Activated CD4-positive, alpha-beta T cell treated with anti-CD3 and anti-CD28 coated beads, Interleukin-2, amount 10 ng/mL, durations not matched to agents 24 days and 14 days (primary cell): ENCODE data around the gene PCBD1. TPM values are rescaled to one million over a fixed set of nuclear protein-coding genes. Genes with fewer than 3 reads are reported as not detected.

Source experiments
- DNase-seq: peaks from one replicate; pipeline ENCODE4 v3.0.0; 2022
- H3K27ac Mint-ChIP-seq: one replicate; pipeline ENCODE4 v1.8.0; 2022; ENCODE audit warnings: mild to moderate bottlenecking, mixed read lengths
- H3K27me3 Mint-ChIP-seq: one replicate; pipeline ENCODE4 v1.8.0; 2022; ENCODE audit warnings: mixed read lengths
- H3K36me3 Mint-ChIP-seq: one replicate; pipeline ENCODE4 v1.8.0; 2022; ENCODE audit warnings: low read depth, mild to moderate bottlenecking, mixed read lengths
- H3K4me1 Mint-ChIP-seq: one replicate; pipeline ENCODE4 v1.8.0; 2021; ENCODE audit warnings: mixed read lengths
- H3K4me3 Mint-ChIP-seq: one replicate; pipeline ENCODE4 v1.8.0; 2022; ENCODE audit warnings: mild to moderate bottlenecking, moderate library complexity, mixed read lengths
- H3K9me3 Mint-ChIP-seq: one replicate; pipeline ENCODE4 v1.8.0; 2021; ENCODE audit warnings: mixed read lengths
- intact Hi-C: fragments of 100-400 bp; cut with micrococcal nuclease; formaldehyde crosslinking; loops from one replicate; pipeline ENCODE4 v1.15.1; 2023
- total RNA-seq: library from RNA; stranded (reverse); gene quantifications from 2 replicates; pipeline ENCODE4 v1.2.3, GENCODE V29; 2022

Gene PCBD1
- total RNA-seq, 1 donor from 2014 or later = 67.7 TPM

DNA sequence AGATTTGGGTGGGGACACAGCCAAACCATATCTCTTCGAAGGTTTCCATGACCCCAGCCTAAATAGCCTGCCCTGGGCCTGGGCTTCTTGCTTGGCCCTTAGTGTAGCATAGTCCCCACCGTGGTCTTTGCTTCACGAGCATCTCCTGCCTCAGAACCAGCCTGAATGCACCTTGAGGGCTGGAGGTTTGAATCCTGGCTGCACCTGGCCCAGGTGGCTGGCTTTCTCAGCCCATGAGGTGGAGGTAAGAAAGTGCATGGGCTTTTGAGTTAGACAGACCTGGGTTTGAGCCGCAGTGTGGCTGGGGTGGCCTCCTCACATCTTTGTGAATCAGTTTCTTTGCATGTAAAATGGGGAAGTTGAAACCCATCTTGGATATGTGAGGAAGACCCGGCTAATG, 24.2 kb upstream of the PCBD1 start:
- H3K27me3 Mint-ChIP-seq = no peaks in the 10 kb centered on the region
- no peaks in the 10 kb centered on the region for H3K4me1 Mint-ChIP-seq
- H3K4me3 Mint-ChIP-seq = no peak overlapping the region
- no peak overlapping the region for H3K27ac Mint-ChIP-seq
- intact Hi-C loops = no loop called here
- DNase-seq = no peak
- no peaks in the 10 kb centered on the region for H3K9me3 Mint-ChIP-seq
- no peaks in the 10 kb centered on the region for H3K36me3 Mint-ChIP-seq

DNA sequence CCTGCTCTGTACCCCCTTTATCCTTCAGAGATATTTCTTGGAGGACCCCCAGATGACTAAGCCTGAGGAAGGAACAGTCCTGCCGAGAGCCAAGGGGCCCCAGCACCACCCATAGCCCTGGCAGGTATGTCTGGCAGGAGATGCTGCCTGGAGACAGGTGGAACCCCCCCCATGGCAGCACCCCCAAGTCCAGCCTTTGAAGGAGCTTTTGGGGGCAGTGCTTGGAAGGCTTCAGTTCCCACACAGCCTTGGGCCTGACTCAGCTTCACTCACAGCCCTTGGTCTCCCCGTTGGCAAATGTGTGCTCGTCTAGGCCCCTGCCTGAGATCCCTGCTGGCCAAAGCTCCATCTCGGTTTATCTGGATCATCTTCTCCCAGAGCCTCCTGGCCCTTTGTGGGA, 23.0 kb upstream of the PCBD1 start:
- no peak overlapping the region for H3K4me3 Mint-ChIP-seq
- H3K27me3 Mint-ChIP-seq = no peaks in the 10 kb centered on the region
- H3K4me1 Mint-ChIP-seq = no peaks in the 10 kb centered on the region

DNA sequence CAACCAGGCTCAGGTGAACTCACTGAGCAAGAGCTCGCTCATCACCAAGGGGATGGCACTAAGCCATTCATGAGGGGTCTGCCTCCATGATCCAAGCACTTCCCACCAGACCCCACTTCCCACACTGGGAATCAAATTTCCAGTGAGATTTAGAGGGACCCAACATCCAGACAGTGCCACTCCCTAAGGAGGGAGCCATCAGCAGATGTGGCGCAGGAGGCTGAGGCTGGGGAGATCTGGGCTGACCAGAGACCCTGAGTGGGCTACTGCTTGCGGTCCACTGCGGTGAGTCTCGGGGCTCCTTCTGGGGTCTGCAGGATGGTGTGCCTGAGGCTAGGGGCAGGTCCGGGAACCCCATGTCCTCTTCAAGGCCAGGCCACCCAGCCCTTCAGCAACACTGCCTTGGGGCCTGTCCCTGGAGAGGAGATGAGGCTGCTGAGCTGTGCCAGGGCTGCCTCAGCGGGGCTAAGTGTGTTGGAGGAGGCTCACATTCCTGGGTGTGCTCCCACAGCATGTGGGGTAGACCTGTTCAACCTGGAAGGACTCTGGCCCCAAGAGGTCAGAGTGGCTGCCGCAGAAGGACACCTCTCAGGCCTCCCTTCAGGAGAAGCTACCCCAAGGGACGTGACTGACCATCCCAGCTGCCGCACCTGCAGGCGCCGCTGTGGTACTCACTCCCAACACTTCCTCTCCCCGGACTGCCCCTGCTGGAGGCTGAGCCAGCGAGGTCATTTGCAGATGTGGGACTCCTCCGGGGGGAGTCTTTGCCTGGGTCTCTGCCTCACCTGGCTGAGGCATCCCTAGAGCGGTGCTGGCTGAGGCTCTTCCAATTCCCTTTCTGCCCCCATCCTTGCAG, 22.3 kb upstream of the PCBD1 start:
- H3K27ac Mint-ChIP-seq = no peak overlapping the region
- no peaks in the 10 kb centered on the region for H3K9me3 Mint-ChIP-seq
- H3K4me1 Mint-ChIP-seq = no peaks in the 10 kb centered on the region
- H3K36me3 Mint-ChIP-seq = no peaks in the 10 kb centered on the region
- H3K4me3 Mint-ChIP-seq = no peak overlapping the region
- DNase-seq = no peak
- no peaks in the 10 kb centered on the region for H3K27me3 Mint-ChIP-seq
- intact Hi-C loops = no loop called here

More for the DNA sequence above, 23.0 kb upstream of the PCBD1 start:
- H3K36me3 Mint-ChIP-seq = no peaks in the 10 kb centered on the region
- no peak overlapping the region for H3K27ac Mint-ChIP-seq
- no peak for DNase-seq
- intact Hi-C loops = no loop called here
- no peaks in the 10 kb centered on the region for H3K9me3 Mint-ChIP-seq

DNA sequence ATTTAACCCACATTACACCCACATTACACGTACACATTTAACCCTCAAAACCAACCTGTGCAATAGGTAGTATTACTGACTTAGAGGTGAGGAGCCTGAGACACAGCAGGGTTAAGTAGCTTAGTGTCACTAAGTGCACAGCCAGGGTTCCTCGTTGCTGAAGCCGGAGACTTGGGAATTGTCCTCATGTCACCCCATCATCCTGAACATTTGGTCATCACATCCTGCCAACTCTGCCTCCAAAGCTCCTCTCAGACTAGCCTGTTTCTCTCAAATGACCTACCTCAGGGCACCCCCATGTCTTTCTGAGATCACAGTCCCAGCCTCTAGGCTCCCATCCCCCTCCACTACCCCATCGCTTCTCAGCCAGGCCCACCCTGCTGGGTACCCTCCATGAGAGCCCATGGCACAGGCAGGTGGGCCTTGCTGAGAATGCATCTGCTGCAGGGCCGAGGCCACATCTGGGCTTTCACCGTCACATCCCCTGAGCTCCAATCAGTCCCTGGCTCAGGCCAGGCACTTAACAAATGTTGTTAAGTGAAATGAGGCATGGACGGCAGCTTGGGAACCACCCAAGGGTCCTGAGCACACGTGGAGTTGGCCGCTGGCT, 21.1 kb upstream of the PCBD1 start:
- intact Hi-C loops = no loop called here
- no peaks in the 10 kb centered on the region for H3K4me1 Mint-ChIP-seq
- H3K36me3 Mint-ChIP-seq = no peaks in the 10 kb centered on the region
- no peaks in the 10 kb centered on the region for H3K27me3 Mint-ChIP-seq
- H3K9me3 Mint-ChIP-seq = no peaks in the 10 kb centered on the region
- H3K4me3 Mint-ChIP-seq = no peak overlapping the region
- H3K27ac Mint-ChIP-seq = no peak overlapping the region
- no peak for DNase-seq

DNA sequence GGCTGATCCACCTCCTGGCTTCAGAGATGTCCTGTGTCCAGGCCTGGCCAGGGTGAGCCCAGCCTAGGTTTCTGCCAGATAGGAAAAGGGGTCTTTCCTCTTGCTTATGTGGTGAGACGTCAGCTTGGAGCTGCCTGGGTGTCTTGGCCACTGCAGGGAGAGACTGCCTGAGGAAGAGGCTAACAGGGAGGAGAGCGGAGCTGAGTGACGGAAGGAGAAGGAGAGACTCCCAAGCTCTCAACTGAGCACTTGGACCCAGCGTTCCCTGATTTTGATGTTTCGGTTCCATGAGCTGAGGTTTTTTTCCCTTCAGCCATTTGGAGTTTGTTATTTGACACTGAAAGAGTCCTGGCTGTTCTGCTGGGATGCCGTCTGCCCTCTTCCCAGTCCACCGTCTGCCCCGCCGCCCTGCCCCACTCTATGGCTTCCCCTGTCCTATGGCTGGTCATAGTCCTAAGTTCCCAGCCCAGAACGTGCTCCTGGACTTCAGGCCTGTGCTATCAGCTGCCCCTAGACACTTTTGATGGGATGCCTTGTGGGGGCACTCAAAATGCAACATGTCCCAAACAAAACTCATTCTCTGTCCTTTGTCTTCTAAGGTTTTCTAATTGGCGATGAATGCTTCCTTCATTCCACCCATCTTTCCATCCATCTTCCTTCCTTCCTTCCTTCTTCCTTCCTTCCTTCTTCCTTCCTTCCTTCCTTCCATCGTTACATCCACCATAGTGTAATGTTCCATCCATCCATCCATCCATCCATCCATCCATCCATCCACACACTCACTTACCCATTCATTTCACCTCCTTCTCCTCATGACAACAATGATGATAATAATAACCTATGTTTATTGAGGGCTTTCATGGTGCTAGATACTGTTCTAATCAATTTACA, 20.3 kb upstream of the PCBD1 start:
- no peaks in the 10 kb centered on the region for H3K27me3 Mint-ChIP-seq
- H3K4me3 Mint-ChIP-seq = no peak overlapping the region
- no peaks in the 10 kb centered on the region for H3K4me1 Mint-ChIP-seq
- no peak for DNase-seq
- no peaks in the 10 kb centered on the region for H3K9me3 Mint-ChIP-seq
- intact Hi-C loops = no loop called here
- no peaks in the 10 kb centered on the region for H3K36me3 Mint-ChIP-seq
- H3K27ac Mint-ChIP-seq = no peak overlapping the region

DNA sequence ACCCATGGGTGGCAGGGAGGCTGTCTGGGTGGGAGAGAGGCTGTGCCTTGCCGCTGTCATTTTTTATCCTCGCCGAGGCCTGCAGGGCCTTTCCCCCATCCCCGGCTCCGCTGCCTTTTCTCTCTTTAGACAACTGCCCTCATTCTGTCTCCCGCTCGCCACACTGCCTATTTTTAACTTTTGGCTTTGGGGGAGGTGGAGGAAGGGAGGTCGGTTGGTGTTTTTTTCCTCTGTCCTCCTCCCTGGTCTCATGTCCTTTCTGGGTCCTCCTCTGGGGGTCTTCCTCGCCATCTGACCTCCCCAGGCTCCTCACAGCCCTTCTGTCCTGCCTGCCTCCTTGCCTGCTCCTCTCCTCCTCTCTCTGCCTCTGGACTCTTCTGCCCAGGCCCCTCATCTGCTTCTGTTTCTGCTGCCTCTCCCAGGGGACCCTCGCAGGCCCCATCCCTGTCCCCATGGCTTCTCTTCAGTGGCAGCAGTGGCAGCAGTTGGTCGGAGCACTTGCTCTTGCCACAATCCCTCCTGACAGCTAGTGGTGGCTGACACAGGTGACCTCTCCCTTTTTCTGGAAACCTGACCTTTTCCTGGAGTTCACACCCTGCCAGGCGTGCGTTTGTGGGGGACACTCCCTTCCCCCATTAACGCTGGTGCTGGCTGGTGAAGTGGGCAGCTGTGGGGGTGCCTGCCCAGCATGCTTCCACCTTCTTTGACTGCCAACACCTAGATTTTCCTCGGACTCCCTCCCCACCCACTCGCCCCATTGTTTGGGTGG, 19.5 kb upstream of the PCBD1 start:
- H3K27me3 Mint-ChIP-seq = no peaks in the 10 kb centered on the region
- no peak for DNase-seq
- H3K27ac Mint-ChIP-seq = no peak overlapping the region
- no peaks in the 10 kb centered on the region for H3K36me3 Mint-ChIP-seq
- no peaks in the 10 kb centered on the region for H3K9me3 Mint-ChIP-seq
- intact Hi-C loops = no loop called here
- H3K4me1 Mint-ChIP-seq = no peaks in the 10 kb centered on the region
- no peak overlapping the region for H3K4me3 Mint-ChIP-seq

- intact Hi-C loops = no loop called here
- H3K36me3 Mint-ChIP-seq = no peaks in the 10 kb centered on the region
- no peaks in the 10 kb centered on the region for H3K27me3 Mint-ChIP-seq
- H3K27ac Mint-ChIP-seq = no peak overlapping the region
- H3K4me1 Mint-ChIP-seq = no peaks in the 10 kb centered on the region
- no peak for DNase-seq
- no peak overlapping the region for H3K4me3 Mint-ChIP-seq
- H3K9me3 Mint-ChIP-seq = no peaks in the 10 kb centered on the region
These were observed 18.7 kb upstream of the PCBD1 start for GRCh38 chr10:70906953-70907636.

DNA sequence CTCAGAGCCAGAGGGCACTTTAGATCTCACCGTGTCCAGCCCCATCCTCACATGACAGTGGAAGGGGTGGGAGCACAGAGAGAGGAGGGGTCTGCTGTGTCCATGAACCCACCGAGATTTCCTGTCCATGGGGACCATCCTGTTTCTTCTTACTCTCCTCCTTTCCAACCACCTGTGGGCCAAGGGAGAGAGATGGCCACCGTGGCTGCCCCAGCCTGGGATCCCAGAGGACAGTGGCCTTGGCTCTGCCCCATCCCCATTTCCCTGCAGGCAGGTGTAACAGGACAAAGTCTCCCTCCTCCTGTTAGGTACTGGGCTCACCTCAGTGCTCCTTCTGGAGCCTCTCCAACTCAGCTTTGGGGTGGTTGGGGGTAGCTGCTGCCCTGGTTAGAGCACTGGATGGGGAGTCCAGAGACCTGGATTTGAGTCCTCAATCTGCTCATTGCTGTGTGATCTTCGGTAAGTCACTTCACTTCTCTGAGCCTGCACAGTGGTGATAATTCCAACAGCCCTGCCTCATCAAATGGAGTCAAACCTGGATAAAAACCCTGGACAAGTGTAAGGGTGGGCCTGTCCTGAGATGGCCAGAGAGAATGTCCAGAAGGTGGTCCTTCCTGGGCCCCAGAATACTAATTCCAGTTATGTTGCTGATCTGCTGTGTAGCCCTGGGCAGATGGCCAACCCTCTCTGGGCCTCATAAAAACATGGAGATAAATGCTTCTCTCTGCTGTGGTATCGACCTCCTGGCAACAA, 17.8 kb upstream of the PCBD1 start:
- H3K4me1 Mint-ChIP-seq = no peaks in the 10 kb centered on the region
- H3K27me3 Mint-ChIP-seq = no peaks in the 10 kb centered on the region
- DNase-seq = no peak
- no peaks in the 10 kb centered on the region for H3K36me3 Mint-ChIP-seq
- no peaks in the 10 kb centered on the region for H3K9me3 Mint-ChIP-seq
- no peak overlapping the region for H3K4me3 Mint-ChIP-seq
- intact Hi-C loops = no loop called here
- no peak overlapping the region for H3K27ac Mint-ChIP-seq

- no peaks in the 10 kb centered on the region for H3K4me1 Mint-ChIP-seq
- H3K27ac Mint-ChIP-seq = no peak overlapping the region
- H3K27me3 Mint-ChIP-seq = no peaks in the 10 kb centered on the region
- H3K36me3 Mint-ChIP-seq = no peaks in the 10 kb centered on the region
- intact Hi-C loops = no loop called here
- no peaks in the 10 kb centered on the region for H3K9me3 Mint-ChIP-seq
- no peak for DNase-seq
- no peak overlapping the region for H3K4me3 Mint-ChIP-seq
These were observed 17.0 kb upstream of the PCBD1 start for GRCh38 chr10:70905071-70906021.

GRCh38 chr10:70903262-70903921, 15.0 kb upstream of the PCBD1 start:
- DNase-seq = peak; percentile 76
- no peaks in the 10 kb centered on the region for H3K27me3 Mint-ChIP-seq
- H3K9me3 Mint-ChIP-seq = no peaks in the 10 kb centered on the region

GRCh38 chr10:70902661-70903261, 14.4 kb upstream of the PCBD1 start:
- Mint-ChIP-seq H3K4me1 (no peaks in the 10 kb centered on the region), H3K27me3 (no peaks in the 10 kb centered on the region), H3K27ac (no peak overlapping the region), H3K4me3 (no peak overlapping the region), H3K36me3 (no peaks in the 10 kb centered on the region), H3K9me3 (no peaks in the 10 kb centered on the region)
- DNase-seq = no peak
- intact Hi-C loops = no loop called here

More at GRCh38 chr10:70903262-70903921, 15.0 kb upstream of the PCBD1 start:
- H3K4me3 Mint-ChIP-seq = no peak overlapping the region
- no peak overlapping the region for H3K27ac Mint-ChIP-seq
- H3K4me1 Mint-ChIP-seq = no peaks in the 10 kb centered on the region
- intact Hi-C loops = no loop called here
- H3K36me3 Mint-ChIP-seq = no peaks in the 10 kb centered on the region
